HepG2 (cell line): ENCODE data around the gene IQCC. TPM values are rescaled to one million over a fixed set of nuclear protein-coding genes. Genes with fewer than 3 reads are reported as not detected.

ENCODE experiments used
- ARHGAP35 ChIP-seq: sonication (generic); formaldehyde crosslinking; IDR thresholded peaks from 2 replicates; pipeline ENCODE4 v1.9.0; 2022; ENCODE audit warnings: mild to moderate bottlenecking, inconsistent platforms, moderate library complexity, missing genetic modification reagents, borderline replicate concordance
- ASH2L ChIP-seq: fragments of 300-600, 200-600 bp; sonication (generic); IDR thresholded peaks from 2 replicates; pipeline ENCODE4 v1.7.0; 2017; ENCODE audit warnings: low read depth, mild to moderate bottlenecking, moderate library complexity, mixed read lengths, low read length; ENCODE audit not compliant: insufficient read length
- ATF1 ChIP-seq: IDR thresholded peaks from 2 replicates; pipeline ENCODE4 v1.6.1; 2016; ENCODE audit warnings: mild to moderate bottlenecking, control low read depth
- BHLHE40 ChIP-seq: IDR thresholded peaks from 2 replicates; pipeline ENCODE4 v1.6.1; 2011; ENCODE audit warnings: low read length, improper control_type of control experiment
- CEBPG ChIP-seq: IDR thresholded peaks from 2 replicates; pipeline ENCODE4 v1.6.1; 2016
- ETV5 ChIP-seq: IDR thresholded peaks from 2 replicates; pipeline ENCODE4 v1.6.1; 2018; ENCODE audit warnings: missing biosample characterization, missing genetic modification reagents, inconsistent platforms, borderline replicate concordance
- KAT7 ChIP-seq: IDR thresholded peaks from 2 replicates; pipeline ENCODE4 v1.6.1; 2018; ENCODE audit warnings: borderline replicate concordance, missing compliant biosample characterization
- MZF1 ChIP-seq: sonication (generic); formaldehyde crosslinking; IDR thresholded peaks from 2 replicates; pipeline ENCODE4 v1.8.1; 2023; ENCODE audit warnings: mild to moderate bottlenecking, missing genetic modification reagents, borderline replicate concordance
- RFXAP ChIP-seq: sonication (generic); formaldehyde crosslinking; IDR thresholded peaks from 2 replicates; pipeline ENCODE4 v1.4.0; 2020; ENCODE audit warnings: missing genetic modification reagents, borderline replicate concordance
- SALL2 ChIP-seq: sonication (generic); formaldehyde crosslinking; IDR thresholded peaks from 2 replicates; pipeline ENCODE4 v1.8.1; 2023; ENCODE audit warnings: mild to moderate bottlenecking, missing genetic modification reagents, inconsistent platforms
- SMAD9 ChIP-seq: sonication (generic); formaldehyde crosslinking; IDR thresholded peaks from 2 replicates; pipeline ENCODE4 v1.5.1; 2020; ENCODE audit warnings: mild to moderate bottlenecking, missing genetic modification reagents
- SP1 ChIP-seq, 2 experiments: fragments of 450-650 bp in 1 of 2; sonication (generic) in 1 of 2; formaldehyde crosslinking in 1 of 2; IDR thresholded peaks; 2 replicates each; pipeline versions ENCODE4 v1.4.0 to v1.6.1; 2016 to 2020; ENCODE audit warnings: missing genetic modification reagents in 1 of 2
- SRSF4 ChIP-seq: fragments of 200-400 bp; formaldehyde crosslinking; IDR thresholded peaks from one replicate; pipeline ENCODE4 v1.6.1; 2018; ENCODE audit warnings: mild to moderate bottlenecking, low read depth, low read length, moderate library complexity; ENCODE audit not compliant: poor library complexity, severe bottlenecking
- STAG1 ChIP-seq: sonication (generic); formaldehyde crosslinking; IDR thresholded peaks from 2 replicates; pipeline ENCODE4 v1.4.0; 2020; ENCODE audit warnings: missing genetic modification reagents
- ZNF878 ChIP-seq: sonication (generic); formaldehyde crosslinking; IDR thresholded peaks from 2 replicates; pipeline ENCODE4 v1.8.1; 2023; ENCODE audit warnings: mild to moderate bottlenecking, missing genetic modification reagents, moderate library complexity
- ZSCAN20 ChIP-seq: sonication (generic); formaldehyde crosslinking; IDR thresholded peaks from 2 replicates; pipeline ENCODE4 v1.4.0; 2020; ENCODE audit warnings: missing genetic modification reagents, mild to moderate bottlenecking, borderline replicate concordance
- polyA plus RNA-seq, 8 experiments: library from polyadenylated mRNA; depleted of rRNA in 3 of 8; stranded (reverse) in 7 of 8; unstranded in 1 of 8; fragments of >200 nt; fragmentation: Illumina TruSeq in 4 of 8; extraction: Trizol in 4 of 8; gene quantifications; 2 replicates each; pipeline versions ENCODE4 v1.2.1 to v1.2.3, GENCODE V29; 2011 to 2016; ENCODE audit warnings: low read depth in 4 of 8, missing spikeins in 1 of 8, mixed read lengths in 1 of 8; ENCODE audit not compliant: insufficient read depth in 1 of 8
- total RNA-seq, 5 experiments: library from RNA; depleted of rRNA; stranded (reverse); fragments of >200 nt; fragmentation: Illumina TruSeq; extraction: Trizol; gene quantifications; 2 replicates each; pipeline ENCODE4 v1.2.3, GENCODE V29; 2016; ENCODE audit warnings: low read depth in 1 of 5
- TF ChIP-seq, protein P1 (sequence below): sonication (generic); formaldehyde crosslinking; IDR thresholded peaks from 2 replicates; pipeline ENCODE4 v1.4.0; 2020; ENCODE audit warnings: mild to moderate bottlenecking, missing genetic modification reagents
- TF ChIP-seq, protein P2 (sequence below): IDR thresholded peaks from 2 replicates; pipeline ENCODE4 v1.4.0; 2020; ENCODE audit warnings: mild to moderate bottlenecking, missing genetic modification reagents
- TF ChIP-seq, protein P3 (sequence below): sonication (generic); formaldehyde crosslinking; IDR thresholded peaks from 2 replicates; pipeline ENCODE4 v1.5.1; 2020; ENCODE audit warnings: mild to moderate bottlenecking, missing genetic modification reagents, moderate library complexity
- TF ChIP-seq, protein P4 (sequence below): sonication (generic); formaldehyde crosslinking; IDR thresholded peaks from 2 replicates; pipeline ENCODE4 v1.4.0; 2020; ENCODE audit warnings: missing genetic modification reagents, borderline replicate concordance

IQCC gene
- total and polyA plus RNA-seq, 2 of the 13 experiments (the other 11 are each of a cell fraction or from before 2014, with no cell fraction given): 1.7 to 3.0 TPM

DNA sequence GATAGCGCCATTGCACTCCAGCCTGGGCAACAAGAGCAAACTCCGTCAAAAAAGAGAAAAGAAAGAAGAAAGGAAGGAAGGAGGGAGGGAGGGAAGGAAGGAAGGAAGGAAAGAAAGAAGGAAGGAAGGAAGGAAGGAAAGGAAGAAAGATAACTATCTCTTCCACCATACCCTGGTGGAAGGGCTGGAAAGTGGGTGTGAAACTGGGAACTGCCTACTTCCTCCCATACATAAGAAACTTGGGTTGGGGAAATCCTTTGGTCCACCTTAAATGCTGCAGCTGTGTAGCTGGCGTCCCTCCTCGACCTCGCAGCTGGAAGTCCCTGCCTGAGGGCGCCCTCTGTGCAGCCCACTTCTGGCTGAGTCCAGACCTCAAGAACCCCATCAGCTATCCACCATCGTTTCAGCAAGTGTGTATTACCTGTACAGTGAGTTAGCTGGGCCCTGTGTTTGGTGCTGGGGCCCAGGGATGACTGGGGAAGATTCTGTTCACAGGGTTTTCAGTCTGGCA, 36.9 kb downstream of the IQCC start (continued):
- TF ChIP-seq SP1 (IDR thresholded peaks at IDR 0.05) (no peak), SP1 (CRISPR knock-in tag; IDR thresholded peaks at IDR 0.05) (no peak), CEBPG (CRISPR knock-in tag) (no peak), ATF1 (CRISPR knock-in tag) (no peak), STAG1 (CRISPR knock-in tag) (peak; percentile 31; the same call in 1 of the 2 replicates), ZNF878 (no peak), SRSF4 (no peak), KAT7 (CRISPR knock-in tag) (no peak), ASH2L (no peak), ZSCAN20 (CRISPR knock-in tag) (no peak), BHLHE40 (no peak), SMAD9 (CRISPR knock-in tag) (no peak), MZF1 (CRISPR knock-in tag) (no peak), ARHGAP35 (CRISPR knock-in tag) (no peak), SALL2 (CRISPR knock-in tag) (no peak), RFXAP (CRISPR knock-in tag) (no peak), ETV5 (no peak)
- TF ChIP-seq, protein P1, sequence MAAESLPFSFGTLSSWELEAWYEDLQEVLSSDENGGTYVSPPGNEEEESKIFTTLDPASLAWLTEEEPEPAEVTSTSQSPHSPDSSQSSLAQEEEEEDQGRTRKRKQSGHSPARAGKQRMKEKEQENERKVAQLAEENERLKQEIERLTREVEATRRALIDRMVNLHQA (CRISPR knock-in tag): no peak
- TF ChIP-seq, protein P2, sequence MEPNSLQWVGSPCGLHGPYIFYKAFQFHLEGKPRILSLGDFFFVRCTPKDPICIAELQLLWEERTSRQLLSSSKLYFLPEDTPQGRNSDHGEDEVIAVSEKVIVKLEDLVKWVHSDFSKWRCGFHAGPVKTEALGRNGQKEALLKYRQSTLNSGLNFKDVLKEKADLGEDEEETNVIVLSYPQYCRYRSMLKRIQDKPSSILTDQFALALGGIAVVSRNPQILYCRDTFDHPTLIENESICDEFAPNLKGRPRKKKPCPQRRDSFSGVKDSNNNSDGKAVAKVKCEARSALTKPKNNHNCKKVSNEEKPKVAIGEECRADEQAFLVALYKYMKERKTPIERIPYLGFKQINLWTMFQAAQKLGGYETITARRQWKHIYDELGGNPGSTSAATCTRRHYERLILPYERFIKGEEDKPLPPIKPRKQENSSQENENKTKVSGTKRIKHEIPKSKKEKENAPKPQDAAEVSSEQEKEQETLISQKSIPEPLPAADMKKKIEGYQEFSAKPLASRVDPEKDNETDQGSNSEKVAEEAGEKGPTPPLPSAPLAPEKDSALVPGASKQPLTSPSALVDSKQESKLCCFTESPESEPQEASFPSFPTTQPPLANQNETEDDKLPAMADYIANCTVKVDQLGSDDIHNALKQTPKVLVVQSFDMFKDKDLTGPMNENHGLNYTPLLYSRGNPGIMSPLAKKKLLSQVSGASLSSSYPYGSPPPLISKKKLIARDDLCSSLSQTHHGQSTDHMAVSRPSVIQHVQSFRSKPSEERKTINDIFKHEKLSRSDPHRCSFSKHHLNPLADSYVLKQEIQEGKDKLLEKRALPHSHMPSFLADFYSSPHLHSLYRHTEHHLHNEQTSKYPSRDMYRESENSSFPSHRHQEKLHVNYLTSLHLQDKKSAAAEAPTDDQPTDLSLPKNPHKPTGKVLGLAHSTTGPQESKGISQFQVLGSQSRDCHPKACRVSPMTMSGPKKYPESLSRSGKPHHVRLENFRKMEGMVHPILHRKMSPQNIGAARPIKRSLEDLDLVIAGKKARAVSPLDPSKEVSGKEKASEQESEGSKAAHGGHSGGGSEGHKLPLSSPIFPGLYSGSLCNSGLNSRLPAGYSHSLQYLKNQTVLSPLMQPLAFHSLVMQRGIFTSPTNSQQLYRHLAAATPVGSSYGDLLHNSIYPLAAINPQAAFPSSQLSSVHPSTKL (CRISPR knock-in tag): no peak
- TF ChIP-seq, protein P3, sequence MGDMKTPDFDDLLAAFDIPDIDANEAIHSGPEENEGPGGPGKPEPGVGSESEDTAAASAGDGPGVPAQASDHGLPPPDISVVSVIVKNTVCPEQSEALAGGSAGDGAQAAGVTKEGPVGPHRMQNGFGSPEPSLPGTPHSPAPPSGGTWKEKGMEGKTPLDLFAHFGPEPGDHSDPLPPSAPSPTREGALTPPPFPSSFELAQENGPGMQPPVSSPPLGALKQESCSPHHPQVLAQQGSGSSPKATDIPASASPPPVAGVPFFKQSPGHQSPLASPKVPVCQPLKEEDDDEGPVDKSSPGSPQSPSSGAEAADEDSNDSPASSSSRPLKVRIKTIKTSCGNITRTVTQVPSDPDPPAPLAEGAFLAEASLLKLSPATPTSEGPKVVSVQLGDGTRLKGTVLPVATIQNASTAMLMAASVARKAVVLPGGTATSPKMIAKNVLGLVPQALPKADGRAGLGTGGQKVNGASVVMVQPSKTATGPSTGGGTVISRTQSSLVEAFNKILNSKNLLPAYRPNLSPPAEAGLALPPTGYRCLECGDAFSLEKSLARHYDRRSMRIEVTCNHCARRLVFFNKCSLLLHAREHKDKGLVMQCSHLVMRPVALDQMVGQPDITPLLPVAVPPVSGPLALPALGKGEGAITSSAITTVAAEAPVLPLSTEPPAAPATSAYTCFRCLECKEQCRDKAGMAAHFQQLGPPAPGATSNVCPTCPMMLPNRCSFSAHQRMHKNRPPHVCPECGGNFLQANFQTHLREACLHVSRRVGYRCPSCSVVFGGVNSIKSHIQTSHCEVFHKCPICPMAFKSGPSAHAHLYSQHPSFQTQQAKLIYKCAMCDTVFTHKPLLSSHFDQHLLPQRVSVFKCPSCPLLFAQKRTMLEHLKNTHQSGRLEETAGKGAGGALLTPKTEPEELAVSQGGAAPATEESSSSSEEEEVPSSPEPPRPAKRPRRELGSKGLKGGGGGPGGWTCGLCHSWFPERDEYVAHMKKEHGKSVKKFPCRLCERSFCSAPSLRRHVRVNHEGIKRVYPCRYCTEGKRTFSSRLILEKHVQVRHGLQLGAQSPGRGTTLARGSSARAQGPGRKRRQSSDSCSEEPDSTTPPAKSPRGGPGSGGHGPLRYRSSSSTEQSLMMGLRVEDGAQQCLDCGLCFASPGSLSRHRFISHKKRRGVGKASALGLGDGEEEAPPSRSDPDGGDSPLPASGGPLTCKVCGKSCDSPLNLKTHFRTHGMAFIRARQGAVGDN (CRISPR knock-in tag): peak; percentile 35; the same call in 1 of the 2 replicates
- TF ChIP-seq, protein P4, sequence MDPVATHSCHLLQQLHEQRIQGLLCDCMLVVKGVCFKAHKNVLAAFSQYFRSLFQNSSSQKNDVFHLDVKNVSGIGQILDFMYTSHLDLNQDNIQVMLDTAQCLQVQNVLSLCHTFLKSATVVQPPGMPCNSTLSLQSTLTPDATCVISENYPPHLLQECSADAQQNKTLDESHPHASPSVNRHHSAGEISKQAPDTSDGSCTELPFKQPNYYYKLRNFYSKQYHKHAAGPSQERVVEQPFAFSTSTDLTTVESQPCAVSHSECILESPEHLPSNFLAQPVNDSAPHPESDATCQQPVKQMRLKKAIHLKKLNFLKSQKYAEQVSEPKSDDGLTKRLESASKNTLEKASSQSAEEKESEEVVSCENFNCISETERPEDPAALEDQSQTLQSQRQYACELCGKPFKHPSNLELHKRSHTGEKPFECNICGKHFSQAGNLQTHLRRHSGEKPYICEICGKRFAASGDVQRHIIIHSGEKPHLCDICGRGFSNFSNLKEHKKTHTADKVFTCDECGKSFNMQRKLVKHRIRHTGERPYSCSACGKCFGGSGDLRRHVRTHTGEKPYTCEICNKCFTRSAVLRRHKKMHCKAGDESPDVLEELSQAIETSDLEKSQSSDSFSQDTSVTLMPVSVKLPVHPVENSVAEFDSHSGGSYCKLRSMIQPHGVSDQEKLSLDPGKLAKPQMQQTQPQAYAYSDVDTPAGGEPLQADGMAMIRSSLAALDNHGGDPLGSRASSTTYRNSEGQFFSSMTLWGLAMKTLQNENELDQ: no peak
